IPS-18a (cell line): ENCODE results near the gene SPOCK1.

Source experiments
- H3K27ac ChIP-seq: one replicate; pipeline ENCODE4 v1.5.1; 2013; ENCODE audit warnings: low read length
- H3K27me3 ChIP-seq: one replicate; pipeline ENCODE4 v1.6.1; 2013; ENCODE audit warnings: mild to moderate bottlenecking, low read length; ENCODE audit not compliant: control insufficient read depth, insufficient read depth
- H3K36me3 ChIP-seq: one replicate; pipeline ENCODE4 v1.6.1; 2013; ENCODE audit warnings: low read depth, low read length; ENCODE audit not compliant: control insufficient read depth
- H3K4me1 ChIP-seq: one replicate; pipeline ENCODE4 v1.6.1; 2013; ENCODE audit warnings: low read depth, low read length; ENCODE audit not compliant: control insufficient read depth
- H3K4me3 ChIP-seq: one replicate; pipeline ENCODE4 v1.5.1; 2013; ENCODE audit warnings: low read length
- H3K9ac ChIP-seq: one replicate; pipeline ENCODE4 v1.6.1; 2013; ENCODE audit warnings: mild to moderate bottlenecking, low read length, moderate library complexity
- H3K9me3 ChIP-seq: one replicate; pipeline ENCODE4 v1.6.1; 2013; ENCODE audit warnings: low read depth, low read length; ENCODE audit not compliant: control insufficient read depth

The SPOCK1 gene

DNA sequence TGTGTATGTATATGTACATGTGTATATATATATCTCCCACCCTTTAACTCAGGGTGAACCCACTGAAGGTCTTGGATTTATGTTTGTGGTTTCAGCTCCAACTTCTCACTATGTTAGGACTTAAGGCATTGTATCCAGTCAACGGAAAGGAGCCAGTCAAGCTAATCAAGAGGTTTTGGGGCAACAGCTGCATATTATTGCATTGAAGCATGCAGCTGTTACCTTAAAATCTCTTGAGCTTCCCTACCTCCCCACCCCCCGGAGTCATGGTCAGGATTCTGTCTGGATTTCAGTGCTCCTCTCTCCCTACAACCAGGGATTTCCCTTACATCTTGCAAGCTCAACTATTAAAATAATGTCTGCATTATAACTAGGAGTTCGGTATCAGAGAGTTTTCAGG is 399.5 kb downstream of the SPOCK1 start:
- H3K9ac ChIP-seq = no peak overlapping the region
- no peaks in the 10 kb centered on the region for H3K36me3 ChIP-seq
- H3K27me3 ChIP-seq = no peaks in the 10 kb centered on the region
- H3K9me3 ChIP-seq = no peaks in the 10 kb centered on the region
- H3K27ac ChIP-seq = no peak overlapping the region
- H3K4me1 ChIP-seq = no peaks in the 10 kb centered on the region
- H3K4me3 ChIP-seq = no peak overlapping the region

DNA sequence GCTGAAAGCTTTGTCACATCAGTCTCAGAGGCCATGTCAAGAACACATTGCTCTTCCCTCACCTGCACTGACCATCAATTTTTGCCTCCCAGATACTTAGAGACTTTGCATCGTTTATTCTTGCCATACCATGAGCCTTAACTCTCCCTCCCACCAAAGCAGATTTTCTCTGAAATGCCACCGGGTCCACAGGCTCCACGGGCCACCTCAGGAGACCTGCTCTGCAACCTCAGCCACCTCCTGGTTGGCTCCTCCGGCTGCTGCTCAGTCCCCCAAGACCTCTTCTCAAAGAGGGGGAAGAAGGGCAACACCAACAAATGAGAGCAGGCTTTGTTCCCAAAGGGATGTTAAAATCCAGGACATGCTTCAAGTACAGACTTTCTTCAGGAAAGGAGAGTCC is 400.5 kb downstream of the SPOCK1 start:
- Histone ChIP-seq H3K27ac (no peak overlapping the region), H3K36me3 (no peaks in the 10 kb centered on the region), H3K9ac (no peak overlapping the region), H3K9me3 (no peaks in the 10 kb centered on the region), H3K4me1 (no peaks in the 10 kb centered on the region), H3K27me3 (no peaks in the 10 kb centered on the region), H3K4me3 (no peak overlapping the region)

DNA sequence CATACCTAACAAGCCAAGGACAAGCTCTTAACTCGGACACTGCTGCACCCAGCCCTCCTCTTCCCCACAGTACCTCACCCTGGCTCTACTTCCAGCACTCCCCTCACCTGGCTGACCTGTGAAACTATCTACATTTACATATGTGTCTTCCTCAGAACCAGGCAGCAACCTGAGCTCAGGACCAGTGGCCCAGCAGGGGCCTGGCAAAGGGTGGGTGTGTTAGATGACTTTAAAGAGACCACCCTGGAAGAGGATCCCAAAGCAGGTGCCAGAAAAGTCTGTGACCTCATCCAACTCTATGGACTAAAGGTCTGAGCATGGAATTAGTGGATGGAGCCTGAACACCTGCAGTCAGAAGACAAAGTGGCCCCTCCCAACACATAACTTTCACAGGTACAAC is 400.9 kb downstream of the SPOCK1 start:
- no peak overlapping the region for H3K4me3 ChIP-seq
- no peak overlapping the region for H3K9ac ChIP-seq
- H3K4me1 ChIP-seq = no peaks in the 10 kb centered on the region
- H3K27ac ChIP-seq = no peak overlapping the region
- H3K36me3 ChIP-seq = no peaks in the 10 kb centered on the region
- H3K9me3 ChIP-seq = no peaks in the 10 kb centered on the region
- H3K27me3 ChIP-seq = no peaks in the 10 kb centered on the region

DNA sequence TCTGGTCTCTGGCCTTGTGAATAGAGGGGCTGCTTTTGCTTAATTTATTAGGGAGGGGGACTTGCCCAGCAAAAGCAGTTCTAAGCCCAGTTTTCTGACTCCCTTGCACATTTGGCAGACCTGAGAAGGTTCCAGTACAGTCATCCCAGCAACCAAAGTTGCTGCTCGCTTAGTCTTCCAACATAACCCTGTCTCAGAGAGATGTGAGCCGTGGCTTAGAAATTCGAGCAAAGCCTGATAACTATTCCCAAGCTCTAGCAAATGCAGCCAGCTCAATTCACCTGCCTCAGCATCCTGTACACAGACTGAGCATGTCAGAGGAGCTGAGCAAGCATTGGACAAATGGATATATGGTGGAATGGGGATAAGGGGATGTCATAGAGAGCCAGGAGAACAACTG is 401.9 kb downstream of the SPOCK1 start:
- Histone ChIP-seq H3K27ac (no peak overlapping the region), H3K9ac (no peak overlapping the region), H3K4me3 (no peak overlapping the region), H3K4me1 (no peaks in the 10 kb centered on the region), H3K9me3 (no peaks in the 10 kb centered on the region), H3K27me3 (no peaks in the 10 kb centered on the region), H3K36me3 (no peaks in the 10 kb centered on the region)

DNA sequence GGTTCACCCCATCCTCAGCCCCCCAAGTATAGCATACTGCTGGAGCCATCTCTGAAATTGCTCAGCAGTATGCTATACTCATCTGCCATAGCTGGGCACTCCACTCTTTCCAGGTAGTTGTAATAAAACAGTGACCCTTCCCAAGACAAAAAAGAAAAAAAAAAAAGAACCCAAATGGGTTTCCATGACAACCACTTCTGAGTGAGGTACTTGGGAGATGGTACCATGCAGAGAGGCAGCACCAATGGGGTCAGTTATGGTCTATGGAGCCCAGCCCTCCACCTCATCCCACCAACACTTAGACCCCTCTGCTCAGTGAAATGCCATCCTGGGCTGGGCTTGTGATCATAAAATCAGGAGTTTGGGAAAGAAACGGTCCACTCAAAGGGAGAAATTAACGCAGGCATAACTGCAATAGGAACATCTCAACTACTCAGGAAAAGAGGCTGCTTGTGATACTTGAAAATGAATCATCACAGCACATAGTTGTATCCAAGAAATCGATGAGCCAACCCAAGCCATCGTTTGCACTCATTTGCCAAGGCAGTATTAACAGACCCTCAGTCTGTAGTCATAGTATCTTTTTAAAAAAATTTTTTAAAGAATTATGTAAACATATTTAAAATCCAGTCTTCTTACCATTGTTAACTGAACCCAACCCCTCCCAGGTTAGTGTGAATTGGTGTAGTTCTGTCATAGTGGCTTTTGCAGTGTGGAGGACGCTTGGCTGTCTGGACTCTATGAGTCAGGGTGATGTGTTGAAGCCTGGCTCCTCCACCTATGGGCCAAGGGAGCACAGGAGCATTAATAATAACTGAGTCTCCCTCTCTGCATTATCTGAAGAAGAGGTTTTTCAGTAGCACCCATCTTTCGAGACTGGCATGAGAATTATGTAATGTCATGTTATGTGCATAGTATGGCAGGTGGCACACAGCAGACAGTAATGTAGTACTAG is 402.7 kb downstream of the SPOCK1 start:
- no peak overlapping the region for H3K4me3 ChIP-seq
- no peaks in the 10 kb centered on the region for H3K36me3 ChIP-seq
- H3K27me3 ChIP-seq = no peaks in the 10 kb centered on the region
- H3K9ac ChIP-seq = no peak overlapping the region
- H3K4me1 ChIP-seq = peaks cover 8% of the 10 kb centered on the region
- no peaks in the 10 kb centered on the region for H3K9me3 ChIP-seq
- H3K27ac ChIP-seq = no peak overlapping the region

DNA sequence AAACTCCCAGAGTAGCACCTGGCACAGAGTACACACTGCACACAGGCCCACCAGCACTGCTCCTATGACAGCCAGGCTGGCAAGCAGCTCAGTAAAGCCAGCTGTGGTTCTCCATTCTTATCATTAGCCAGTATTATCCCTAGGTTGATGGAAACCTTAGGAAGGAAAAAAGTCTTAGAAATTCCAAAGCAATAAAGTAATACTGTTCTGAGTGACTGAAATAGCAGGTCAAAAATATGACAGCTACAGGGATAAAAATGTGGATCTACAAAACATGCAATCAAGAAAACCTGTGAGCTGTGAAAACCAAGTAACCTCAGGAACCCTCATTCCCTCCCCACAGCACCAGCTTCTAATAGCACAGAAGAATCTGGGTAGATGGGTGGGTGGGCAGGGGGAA is 403.5 kb downstream of the SPOCK1 start:
- no peak overlapping the region for H3K4me3 ChIP-seq

DNA sequence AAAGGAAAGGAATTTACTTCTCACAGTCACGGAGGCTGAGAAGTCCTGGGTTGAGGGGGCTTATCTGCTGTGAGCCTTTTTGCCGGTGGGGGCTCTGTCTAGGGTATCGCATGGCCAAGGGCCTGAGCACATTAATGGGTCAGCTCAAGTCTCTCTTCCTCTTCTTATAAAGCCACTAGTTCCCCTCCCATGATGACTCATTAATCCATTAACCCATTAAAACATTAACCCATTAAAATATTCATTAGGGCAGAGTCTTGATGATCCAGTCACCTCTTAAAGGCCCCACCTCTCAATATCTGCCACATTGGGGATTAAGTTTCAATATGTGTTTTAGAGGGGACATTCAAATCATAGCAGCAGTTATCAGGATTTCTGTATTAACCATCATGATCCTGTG is 406.3 kb downstream of the SPOCK1 start:
- Histone ChIP-seq H3K36me3 (no peaks in the 10 kb centered on the region), H3K4me3 (no peak overlapping the region), H3K9ac (no peak overlapping the region), H3K9me3 (no peaks in the 10 kb centered on the region), H3K4me1 (peaks cover 24% of the 10 kb centered on the region), H3K27me3 (no peaks in the 10 kb centered on the region), H3K27ac (no peak overlapping the region)

More for the DNA sequence above, 403.5 kb downstream of the SPOCK1 start:
- peaks cover 16% of the 10 kb centered on the region for H3K4me1 ChIP-seq
- H3K27me3 ChIP-seq = no peaks in the 10 kb centered on the region
- H3K36me3 ChIP-seq = no peaks in the 10 kb centered on the region
- no peak overlapping the region for H3K9ac ChIP-seq
- H3K27ac ChIP-seq = no peak overlapping the region
- H3K9me3 ChIP-seq = no peaks in the 10 kb centered on the region

DNA sequence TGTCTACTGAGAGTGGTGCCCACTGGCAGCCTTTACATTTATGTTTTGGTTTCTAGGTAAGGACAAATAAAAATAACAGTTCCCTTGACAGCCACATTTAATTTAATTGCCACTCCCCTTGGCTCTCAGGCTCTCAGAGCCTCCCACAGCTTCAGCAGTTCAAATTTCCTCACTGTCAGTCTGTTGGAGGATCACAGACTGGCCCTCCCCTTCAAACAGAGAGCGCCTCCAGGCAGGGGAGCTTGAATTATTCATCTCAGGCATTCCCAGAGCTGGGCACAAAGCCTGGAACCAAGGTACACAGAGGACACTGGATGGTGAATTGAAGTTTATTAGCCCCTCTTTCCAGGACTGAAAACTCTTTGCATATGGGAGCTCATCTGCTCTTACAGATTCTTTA is 407.7 kb downstream of the SPOCK1 start:
- H3K4me3 ChIP-seq = no peak overlapping the region
- no peak overlapping the region for H3K9ac ChIP-seq
- H3K4me1 ChIP-seq = peaks cover 24% of the 10 kb centered on the region
- H3K9me3 ChIP-seq = no peaks in the 10 kb centered on the region
- H3K27me3 ChIP-seq = no peaks in the 10 kb centered on the region
- H3K27ac ChIP-seq = no peak overlapping the region
- no peaks in the 10 kb centered on the region for H3K36me3 ChIP-seq

DNA sequence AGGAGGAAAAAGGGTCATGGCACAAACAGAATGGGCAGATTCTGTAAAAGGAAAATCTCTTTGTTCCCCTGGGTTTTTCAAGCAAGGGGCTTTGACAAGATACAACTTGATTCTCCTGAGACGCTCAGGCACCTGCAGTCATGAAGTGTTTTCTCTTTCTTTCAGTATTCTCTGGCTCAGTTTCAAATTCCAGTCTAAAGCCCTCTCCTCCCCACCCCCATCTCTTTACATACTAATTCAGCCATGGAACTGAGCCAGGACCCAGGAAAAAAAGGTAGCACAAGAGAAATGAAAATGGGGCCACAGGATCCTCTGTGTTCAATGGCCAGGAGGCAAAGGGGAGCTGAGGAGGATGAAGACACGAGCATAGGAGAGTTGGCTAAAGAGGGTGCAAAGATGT is 408.4 kb downstream of the SPOCK1 start:
- H3K27me3 ChIP-seq = no peaks in the 10 kb centered on the region
- H3K27ac ChIP-seq = no peak overlapping the region
- H3K9ac ChIP-seq = no peak overlapping the region
- H3K4me1 ChIP-seq = peaks cover 30% of the 10 kb centered on the region
- no peak overlapping the region for H3K4me3 ChIP-seq
- H3K9me3 ChIP-seq = no peaks in the 10 kb centered on the region
- no peaks in the 10 kb centered on the region for H3K36me3 ChIP-seq

DNA sequence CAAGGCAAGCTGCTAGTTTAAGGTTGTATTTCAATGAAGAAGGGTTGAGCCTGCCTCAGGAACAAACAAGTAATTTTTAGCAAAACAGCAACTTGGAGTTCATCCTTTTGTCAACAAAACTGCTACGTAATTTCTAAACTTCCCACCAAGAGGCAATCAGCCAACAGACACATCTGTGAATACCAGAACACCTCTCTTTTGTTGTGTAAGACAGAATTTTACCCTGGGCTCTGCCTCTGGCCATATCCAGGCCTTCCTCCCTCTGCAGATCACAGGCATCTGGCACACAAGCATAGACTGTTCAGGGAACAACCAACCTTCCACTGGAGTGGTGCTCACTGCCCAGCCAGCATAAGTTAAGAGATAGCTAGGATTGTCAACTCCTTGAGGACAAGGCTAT is 409.0 kb downstream of the SPOCK1 start:
- no peaks in the 10 kb centered on the region for H3K9me3 ChIP-seq
- no peaks in the 10 kb centered on the region for H3K27me3 ChIP-seq
- peaks cover 30% of the 10 kb centered on the region for H3K4me1 ChIP-seq
- H3K27ac ChIP-seq = no peak overlapping the region
- no peak overlapping the region for H3K9ac ChIP-seq
- no peak overlapping the region for H3K4me3 ChIP-seq
- H3K36me3 ChIP-seq = no peaks in the 10 kb centered on the region

DNA sequence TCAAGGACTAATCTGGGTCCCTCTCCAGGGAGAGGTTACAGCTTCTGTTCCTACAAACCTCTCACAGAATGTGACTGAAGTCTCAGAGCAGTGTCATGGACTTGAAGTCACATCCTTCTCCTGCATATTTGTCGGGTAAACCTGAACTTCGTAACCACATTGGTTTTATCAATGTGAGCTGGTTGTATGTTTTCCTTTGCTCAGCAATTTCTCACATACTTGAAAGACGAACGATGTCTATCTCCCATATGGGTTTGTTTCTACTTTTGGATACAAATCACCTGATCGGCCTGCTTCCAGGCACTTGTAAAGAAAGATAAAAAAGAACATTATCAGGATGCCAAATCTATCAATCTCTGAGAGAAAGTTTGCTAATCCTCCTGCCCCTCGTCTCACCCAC is 411.0 kb downstream of the SPOCK1 start:
- H3K27me3 ChIP-seq = no peaks in the 10 kb centered on the region
- no peaks in the 10 kb centered on the region for H3K9me3 ChIP-seq
- H3K36me3 ChIP-seq = no peaks in the 10 kb centered on the region
- no peak overlapping the region for H3K9ac ChIP-seq
- H3K4me3 ChIP-seq = no peak overlapping the region
- H3K27ac ChIP-seq = no peak overlapping the region
- peaks cover 30% of the 10 kb centered on the region for H3K4me1 ChIP-seq

DNA sequence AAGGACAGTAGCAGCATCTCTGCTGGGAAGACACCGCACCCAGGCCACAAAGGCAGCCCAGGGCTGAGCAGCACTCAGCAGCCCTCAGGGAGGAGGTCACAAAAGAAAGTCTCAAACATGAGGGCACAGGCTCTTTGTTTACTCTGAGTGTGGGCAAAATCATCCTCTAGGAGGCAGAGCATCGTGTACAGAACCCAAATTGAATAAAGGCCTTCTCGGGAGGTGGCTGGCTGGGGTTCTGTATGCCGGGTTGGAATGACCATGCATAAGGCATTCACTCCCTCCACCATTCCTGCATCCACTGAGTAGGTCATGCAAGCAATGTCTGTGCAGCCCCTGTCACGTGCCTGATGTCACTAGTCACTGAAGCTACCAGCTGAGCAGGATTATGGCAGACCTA is 412.8 kb downstream of the SPOCK1 start:
- Histone ChIP-seq H3K27ac (no peak overlapping the region), H3K9ac (no peak overlapping the region), H3K9me3 (no peaks in the 10 kb centered on the region), H3K27me3 (no peaks in the 10 kb centered on the region), H3K36me3 (no peaks in the 10 kb centered on the region), H3K4me1 (peaks cover 21% of the 10 kb centered on the region), H3K4me3 (no peak overlapping the region)
